AG20443 (cell line): Measurements from ENCODE around the gene ZFAND2A.
"Not testable (repeated sequence)": the region's sequence is repeated elsewhere in the genome, so short reads cannot be mapped to it uniquely, and the experiment has no call there.

Source experiments
- DNase-seq: peaks from one replicate; pipeline ENCODE4 v3.0.0; 2012; ENCODE audit warnings: low spot score, mixed read lengths

Gene ZFAND2A

DNA sequence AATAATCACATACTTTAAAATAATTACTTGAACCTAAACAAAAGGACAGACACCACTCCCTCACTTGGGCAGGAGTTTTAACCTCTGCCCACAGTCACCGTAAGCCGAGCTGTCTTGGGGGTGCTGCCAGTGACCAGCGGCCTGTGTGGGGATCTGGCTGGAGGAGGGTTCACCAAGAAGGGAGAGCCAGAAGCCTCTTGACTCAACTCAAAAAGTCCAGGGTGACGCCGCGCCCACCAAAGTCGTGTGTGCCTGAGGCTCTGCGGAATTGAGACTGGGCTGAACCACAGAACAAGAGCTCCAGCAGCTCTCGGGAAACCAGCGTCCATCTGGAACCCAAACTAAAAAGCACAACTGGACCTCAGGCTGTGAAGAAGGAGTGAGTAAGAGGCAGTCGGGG, 35.8 kb downstream of the ZFAND2A start:
- DNase-seq: peak; percentile 49

GRCh38 chr7:1123715-1124114, 36.3 kb downstream of the ZFAND2A start:
- peak; percentile 93 for DNase-seq

- no peak for DNase-seq
Observed at GRCh38 chr7:1122832-1123501, 37.0 kb downstream of the ZFAND2A start.

DNA sequence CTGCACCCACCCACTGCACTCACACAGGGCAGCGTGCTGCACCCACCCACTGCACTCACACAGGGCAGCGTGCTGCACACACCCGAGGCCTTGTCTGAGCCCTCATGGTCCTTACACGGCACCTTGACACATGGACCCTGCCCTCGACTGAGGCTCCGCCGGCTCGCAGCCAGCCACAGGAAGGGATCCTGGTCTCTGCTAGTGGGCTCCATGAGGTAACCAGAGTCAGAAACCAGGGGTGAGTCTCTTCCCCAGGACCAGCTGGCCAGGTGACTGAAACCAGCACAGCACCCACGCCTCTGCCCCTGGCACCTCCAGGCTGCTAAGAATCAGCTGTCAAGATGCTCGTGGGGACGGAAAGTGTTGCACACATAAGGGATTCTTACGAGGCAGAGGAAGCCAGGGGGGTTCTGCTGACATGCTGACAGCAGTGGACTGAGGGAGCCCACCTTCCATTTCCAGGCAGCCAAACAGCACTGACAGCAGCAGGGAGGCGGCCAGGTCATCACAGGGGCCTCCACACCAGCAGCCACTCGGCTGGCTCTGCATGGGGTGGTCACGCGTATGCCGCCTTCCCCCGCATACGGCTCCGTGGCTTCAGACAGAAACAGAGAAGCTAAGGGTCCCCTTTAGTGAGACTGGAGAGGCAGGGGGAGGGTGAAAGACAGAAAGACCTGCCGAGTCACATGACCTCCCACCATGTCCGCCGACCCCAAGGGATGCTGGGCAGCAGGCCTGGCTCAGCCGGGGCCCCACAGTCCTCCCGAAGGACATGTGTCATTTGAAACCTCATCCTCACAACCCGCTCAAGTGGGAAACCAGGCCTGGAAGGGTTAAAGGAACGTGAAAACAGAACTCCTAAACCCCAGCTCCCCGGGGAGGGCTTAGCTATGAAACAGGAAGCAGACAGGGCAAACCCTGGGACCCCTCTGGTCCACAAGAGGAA, 37.8 kb downstream of the ZFAND2A start:
- DNase-seq: no peak

DNA sequence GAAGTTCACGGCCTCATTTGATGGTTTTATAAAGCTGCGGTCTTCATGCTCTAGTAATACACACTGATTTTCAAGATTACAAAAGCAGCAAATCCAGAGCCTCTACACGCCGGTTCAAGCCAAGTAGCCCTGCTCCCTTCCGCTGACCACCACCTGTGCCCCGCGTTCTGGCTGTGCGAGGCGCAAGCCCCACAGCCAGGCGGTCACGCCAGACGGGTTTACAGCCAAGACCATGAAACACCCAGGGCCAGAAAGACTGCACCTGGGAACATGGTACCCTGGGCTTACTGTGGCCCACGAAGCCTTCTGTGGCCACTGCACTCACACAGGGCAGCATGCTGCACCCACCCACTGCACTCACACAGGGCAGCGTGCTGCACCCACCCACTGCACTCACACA, 38.5 kb downstream of the ZFAND2A start:
- no peak for DNase-seq

DNA sequence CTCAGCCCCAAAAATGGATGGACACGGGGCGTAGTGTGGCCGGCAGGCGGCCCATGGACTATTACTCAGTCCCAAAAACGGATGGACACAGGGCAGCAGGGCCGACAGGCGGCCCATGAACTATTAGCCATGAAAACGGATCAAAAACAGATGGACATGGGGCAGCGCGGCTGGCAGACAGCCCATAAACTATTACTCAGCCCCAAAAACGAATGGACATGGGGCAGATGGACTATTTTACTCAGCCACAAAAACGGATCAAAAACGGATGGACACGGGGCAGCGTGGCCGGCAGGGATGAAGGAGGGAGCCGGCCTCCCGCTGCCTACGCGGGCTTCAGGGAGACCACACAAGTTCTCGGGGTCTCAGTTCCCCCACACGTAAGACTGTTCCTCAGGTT, 39.2 kb downstream of the ZFAND2A start:
- DNase-seq: no peak

DNA sequence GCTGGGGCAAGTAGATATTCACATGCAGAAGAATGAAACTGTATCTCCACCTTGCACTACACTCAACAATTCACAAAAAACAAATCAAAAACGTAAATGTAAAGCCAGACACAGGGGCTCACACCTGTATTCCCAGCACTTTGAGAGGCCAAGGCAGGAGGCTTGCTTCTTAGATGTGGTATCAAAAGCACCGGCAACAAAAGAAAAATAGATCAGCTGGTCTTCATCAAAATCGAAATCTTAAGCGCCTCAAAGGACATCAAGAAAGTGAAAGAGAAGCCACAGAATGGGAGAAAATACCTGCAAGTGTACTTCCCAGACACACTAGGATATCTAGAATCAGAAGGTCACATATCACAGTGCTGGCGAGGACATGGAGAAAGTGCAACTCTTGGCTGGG, 40.8 kb downstream of the ZFAND2A start:
- no peak for DNase-seq

GRCh38 chr7:1117321-1117928, 42.6 kb downstream of the ZFAND2A start:
- DNase-seq: no peak

- not testable (repeated sequence) for DNase-seq
Observed at GRCh38 chr7:1116383-1117008, 43.5 kb downstream of the ZFAND2A start.

- DNase-seq: not testable (repeated sequence)
Observed at GRCh38 chr7:1115171-1116045, 44.6 kb downstream of the ZFAND2A start.

GRCh38 chr7:1114505-1114904, 45.5 kb downstream of the ZFAND2A start:
- no peak for DNase-seq

- no peak for DNase-seq
Observed at GRCh38 chr7:1114088-1114487, 45.9 kb downstream of the ZFAND2A start.

DNA sequence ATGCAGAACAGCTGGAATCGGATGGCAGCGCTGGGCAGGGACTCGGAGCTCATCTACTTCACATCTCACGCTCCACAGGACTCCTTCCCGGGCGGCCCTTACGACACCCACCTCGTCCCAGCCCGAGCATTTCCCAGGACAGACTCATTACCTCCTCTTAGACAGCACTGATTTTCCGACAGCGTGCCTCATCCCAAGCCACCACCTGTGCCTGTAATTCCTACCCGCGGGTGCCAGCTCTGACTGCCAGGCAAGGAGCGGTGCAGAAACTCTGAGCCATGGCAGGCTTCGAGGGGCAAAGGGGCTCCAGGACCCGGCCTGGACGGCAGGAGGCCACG, 46.5 kb downstream of the ZFAND2A start:
- DNase-seq: no peak

- no peak for DNase-seq
Observed at GRCh38 chr7:1112625-1113547, 47.1 kb downstream of the ZFAND2A start.

DNA sequence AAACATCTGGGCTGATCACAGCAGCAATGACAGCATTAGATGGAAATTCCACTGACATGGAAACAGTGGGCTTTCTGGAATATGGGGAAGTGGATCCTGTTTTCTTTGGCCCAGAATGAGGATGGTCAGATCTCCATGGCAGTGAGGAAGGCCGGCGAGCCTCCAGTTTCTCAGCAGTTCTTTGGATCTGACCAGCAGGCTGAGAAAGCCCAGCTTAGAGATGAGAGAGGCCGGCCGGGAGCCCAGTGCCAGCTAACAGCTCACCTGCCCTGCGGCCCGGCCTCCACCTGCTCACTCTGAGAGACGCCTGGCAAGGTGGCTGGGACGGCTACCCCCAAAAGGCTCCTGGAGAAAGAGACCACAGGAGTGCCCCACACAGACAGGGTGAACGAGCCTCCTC, 47.9 kb downstream of the ZFAND2A start:
- no peak for DNase-seq

DNA sequence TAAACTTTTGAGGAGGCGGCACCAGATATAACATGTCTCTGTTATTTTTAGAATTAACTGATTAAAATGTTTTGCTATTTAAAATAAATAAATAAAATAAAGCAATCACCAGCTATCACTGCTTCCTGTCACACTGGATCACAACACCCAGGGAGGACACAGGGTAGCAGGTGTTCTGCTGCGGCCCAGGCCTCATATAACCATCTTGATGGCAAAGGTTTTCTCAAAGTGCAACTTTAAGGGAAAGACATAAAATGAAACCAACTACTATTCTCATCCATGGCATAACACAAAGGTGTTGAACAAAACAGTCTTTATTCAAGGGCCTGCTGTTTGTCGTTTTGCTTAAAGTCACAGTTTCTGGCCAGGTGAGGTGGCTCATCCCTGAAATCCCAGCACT, 48.8 kb downstream of the ZFAND2A start:
- no peak for DNase-seq

GRCh38 chr7:1110358-1110757, 49.6 kb downstream of the ZFAND2A start:
- no peak for DNase-seq

GRCh38 chr7:1109581-1110310, 50.2 kb downstream of the ZFAND2A start:
- DNase-seq: no peak

DNA sequence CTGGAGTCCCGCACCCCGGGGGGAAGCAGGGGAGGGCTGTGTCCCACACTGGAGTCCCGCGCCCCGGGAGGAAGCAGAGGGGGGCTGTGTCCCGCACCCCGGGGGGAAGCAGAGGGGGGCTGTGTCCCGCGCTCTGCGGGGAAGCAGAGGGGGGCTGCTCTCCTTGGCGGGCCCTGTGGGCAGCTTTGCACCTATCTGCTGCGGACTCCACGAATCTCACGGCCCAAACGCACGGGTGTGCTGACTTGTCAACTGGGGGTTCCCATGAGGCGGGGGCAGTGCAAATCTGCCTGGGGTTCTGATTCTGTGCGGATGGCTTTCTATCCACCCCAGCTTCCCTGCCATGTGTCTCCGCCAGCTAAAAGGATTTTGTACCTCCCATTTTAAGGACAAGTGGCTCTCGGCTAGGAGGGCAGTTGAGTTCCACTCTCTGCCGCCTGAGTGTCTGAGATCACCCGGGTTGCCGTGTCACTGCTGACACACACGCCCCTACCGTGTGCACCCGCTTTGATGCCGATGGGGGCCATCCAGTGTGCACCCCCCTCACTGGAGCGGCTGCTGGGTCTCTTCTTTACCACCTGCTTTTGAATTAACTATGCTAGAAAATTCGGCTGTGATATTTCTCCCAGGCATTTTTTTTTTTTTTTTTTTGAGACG, 51.6 kb downstream of the ZFAND2A start:
- DNase-seq: no peak
